ENCODE measurements around the gene CTNND2.

Gene CTNND2

GRCh38 chr5:11174591-11174990, 729.7 kb downstream of the CTNND2 start:
- no peak for DNase-seq (ENCODE audit: low read depth in 2 of 2)

- DNase-seq (ENCODE audit: low read depth in 2 of 2) = no peak
Observed at GRCh38 chr5:11172484-11172883, 731.8 kb downstream of the CTNND2 start.

- no peak for DNase-seq (ENCODE audit: low read depth in 2 of 2)
Observed at GRCh38 chr5:11171236-11171635, 733.0 kb downstream of the CTNND2 start.

GRCh38 chr5:11166923-11167322, 737.3 kb downstream of the CTNND2 start:
- no peak for DNase-seq (ENCODE audit: low read depth in 2 of 2)

GRCh38 chr5:11164531-11165294, 739.5 kb downstream of the CTNND2 start:
- DNase-seq (ENCODE audit: low read depth in 2 of 2) = no peak

- DNase-seq (ENCODE audit: low read depth in 2 of 2) = no peak
Observed at GRCh38 chr5:11157132-11157531, 747.1 kb downstream of the CTNND2 start.

GRCh38 chr5:11153670-11154382, 750.4 kb downstream of the CTNND2 start:
- no peak for DNase-seq (ENCODE audit: low read depth in 2 of 2)

GRCh38 chr5:11152368-11152767, 751.9 kb downstream of the CTNND2 start:
- DNase-seq (ENCODE audit: low read depth in 2 of 2) = no peak

GRCh38 chr5:11150976-11151375, 753.3 kb downstream of the CTNND2 start:
- no peak for DNase-seq (ENCODE audit: low read depth in 2 of 2)

GRCh38 chr5:11148810-11149539, 755.3 kb downstream of the CTNND2 start:
- no peak for DNase-seq (ENCODE audit: low read depth in 2 of 2)

GRCh38 chr5:11146171-11146570, 758.1 kb downstream of the CTNND2 start:
- DNase-seq (ENCODE audit: low read depth in 2 of 2) = no peak

- no peak for DNase-seq (ENCODE audit: low read depth in 2 of 2)
Observed at GRCh38 chr5:11143456-11144267, 760.6 kb downstream of the CTNND2 start.

- DNase-seq (ENCODE audit: low read depth in 2 of 2) = no peak
Observed at GRCh38 chr5:11139217-11139865, 764.9 kb downstream of the CTNND2 start.

- DNase-seq (ENCODE audit: low read depth in 2 of 2) = no peak
Observed at GRCh38 chr5:11130131-11130530, 774.1 kb downstream of the CTNND2 start.

- DNase-seq (ENCODE audit: low read depth in 2 of 2) = no peak
Observed at GRCh38 chr5:11128021-11128420, 776.2 kb downstream of the CTNND2 start.

GRCh38 chr5:11126844-11127243, 777.4 kb downstream of the CTNND2 start:
- DNase-seq (ENCODE audit: low read depth in 2 of 2) = no peak

- no peak for DNase-seq (ENCODE audit: low read depth in 2 of 2)
Observed at GRCh38 chr5:11121885-11122284, 782.4 kb downstream of the CTNND2 start.

GRCh38 chr5:11110128-11110527, 794.1 kb downstream of the CTNND2 start:
- no peak for DNase-seq (ENCODE audit: low read depth in 2 of 2)

- no peak for DNase-seq (ENCODE audit: low read depth in 2 of 2)
Observed at GRCh38 chr5:11105696-11106095, 798.5 kb downstream of the CTNND2 start.

GRCh38 chr5:11104651-11105112, 799.6 kb downstream of the CTNND2 start:
- no peak for DNase-seq (ENCODE audit: low read depth in 2 of 2)

- no peak for DNase-seq (ENCODE audit: low read depth in 2 of 2)
Observed at GRCh38 chr5:11104210-11104609, 800.0 kb downstream of the CTNND2 start.
